AG09309 (cell line): ENCODE data around the gene MESP1.

Source experiments
- DNase-seq: peaks from one replicate; pipeline ENCODE4 v3.0.0-alpha.2; 2010; ENCODE audit warnings: low read depth
- H3K4me3 ChIP-seq: 2 replicates; pipeline ENCODE4 v1.5.1; 2011; ENCODE audit warnings: mild to moderate bottlenecking, low read depth, low read length, moderate library complexity; ENCODE audit not compliant: control insufficient read depth
- TF ChIP-seq, protein P1 (sequence below): IDR thresholded peaks from 2 replicates; pipeline ENCODE4 v1.5.1; 2011; ENCODE audit warnings: mild to moderate bottlenecking, low read depth, low read length, inconsistent platforms; ENCODE audit not compliant: insufficient read depth, control insufficient read depth; ENCODE audit errors: missing control alignments

Gene MESP1

DNA sequence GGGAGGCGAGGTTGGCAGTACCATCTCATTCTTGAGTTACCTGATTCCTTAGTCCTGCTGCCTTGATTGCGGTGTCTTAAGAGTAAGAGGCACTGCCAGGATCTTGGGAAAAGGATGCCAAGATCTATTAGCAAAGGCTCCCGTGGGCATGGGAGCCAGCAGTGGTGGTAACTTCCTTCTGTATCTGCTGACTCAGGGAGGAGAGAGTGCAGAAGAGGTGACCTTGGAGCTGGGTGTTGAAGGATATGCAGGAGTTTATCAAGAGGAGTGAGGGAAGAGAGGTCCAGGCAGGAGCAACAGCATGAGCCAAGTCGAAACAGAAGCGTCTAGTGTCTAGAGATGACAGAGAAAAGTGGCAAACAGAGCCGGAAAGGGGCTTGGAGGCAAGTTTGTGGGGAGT, 29.6 kb upstream of the MESP1 start:
- H3K4me3 ChIP-seq = no peak overlapping the region
- TF ChIP-seq, protein P1, sequence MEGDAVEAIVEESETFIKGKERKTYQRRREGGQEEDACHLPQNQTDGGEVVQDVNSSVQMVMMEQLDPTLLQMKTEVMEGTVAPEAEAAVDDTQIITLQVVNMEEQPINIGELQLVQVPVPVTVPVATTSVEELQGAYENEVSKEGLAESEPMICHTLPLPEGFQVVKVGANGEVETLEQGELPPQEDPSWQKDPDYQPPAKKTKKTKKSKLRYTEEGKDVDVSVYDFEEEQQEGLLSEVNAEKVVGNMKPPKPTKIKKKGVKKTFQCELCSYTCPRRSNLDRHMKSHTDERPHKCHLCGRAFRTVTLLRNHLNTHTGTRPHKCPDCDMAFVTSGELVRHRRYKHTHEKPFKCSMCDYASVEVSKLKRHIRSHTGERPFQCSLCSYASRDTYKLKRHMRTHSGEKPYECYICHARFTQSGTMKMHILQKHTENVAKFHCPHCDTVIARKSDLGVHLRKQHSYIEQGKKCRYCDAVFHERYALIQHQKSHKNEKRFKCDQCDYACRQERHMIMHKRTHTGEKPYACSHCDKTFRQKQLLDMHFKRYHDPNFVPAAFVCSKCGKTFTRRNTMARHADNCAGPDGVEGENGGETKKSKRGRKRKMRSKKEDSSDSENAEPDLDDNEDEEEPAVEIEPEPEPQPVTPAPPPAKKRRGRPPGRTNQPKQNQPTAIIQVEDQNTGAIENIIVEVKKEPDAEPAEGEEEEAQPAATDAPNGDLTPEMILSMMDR = no peak
- no peak for DNase-seq

DNA sequence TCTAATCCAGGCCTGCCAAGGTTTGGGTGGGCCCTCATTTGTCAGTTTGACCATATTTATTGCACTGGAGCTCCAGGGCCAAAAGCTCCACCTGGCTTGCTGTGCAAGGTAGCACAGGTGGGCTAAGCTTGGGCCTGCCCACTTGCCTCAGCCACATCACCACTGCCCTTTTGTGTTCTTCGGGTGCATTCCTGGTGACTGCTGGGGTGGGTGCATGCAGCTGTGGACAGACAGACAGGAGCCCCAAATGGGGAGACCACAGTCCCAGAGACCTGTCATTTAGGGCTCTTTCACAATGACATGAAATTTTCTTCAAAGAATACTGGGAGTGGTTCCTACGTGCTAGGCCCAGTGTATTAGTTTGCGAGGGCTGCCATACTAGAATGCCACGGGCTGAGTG, 27.8 kb upstream of the MESP1 start:
- no peak for DNase-seq
- no peak overlapping the region for H3K4me3 ChIP-seq
- TF ChIP-seq, protein P1 = no peak

DNA sequence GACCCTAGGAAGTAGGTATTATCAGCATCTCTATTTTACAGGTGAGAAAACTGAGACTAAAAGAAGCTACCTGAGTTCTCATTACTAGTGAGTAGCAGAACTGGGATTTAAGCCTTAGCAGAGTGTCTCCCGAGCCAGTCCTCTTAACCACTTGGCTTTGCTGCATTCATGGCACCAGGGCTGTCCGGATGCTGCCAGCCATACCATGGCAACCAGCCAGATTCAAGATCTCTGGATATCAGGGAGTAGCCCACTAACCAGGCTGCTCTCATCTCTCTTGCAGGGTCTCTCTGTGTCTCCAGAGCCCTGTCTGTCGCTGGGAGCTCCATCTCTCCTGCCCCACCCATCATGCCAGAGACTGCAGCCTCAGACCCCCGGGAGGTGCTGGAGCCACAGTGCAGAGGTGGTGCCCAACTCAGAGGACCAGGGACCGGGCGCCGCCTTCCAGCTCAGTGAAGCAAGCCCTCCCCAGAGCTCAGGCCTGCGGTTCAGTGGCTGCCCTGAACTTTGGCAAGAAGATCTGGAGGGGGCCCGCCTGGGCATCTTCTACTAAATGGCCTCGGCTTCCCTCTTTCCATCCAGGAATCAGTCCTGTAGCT, 26.8 kb upstream of the MESP1 start:
- TF ChIP-seq, protein P1 = no peak
- DNase-seq = no peak
- H3K4me3 ChIP-seq = no peak overlapping the region

DNA sequence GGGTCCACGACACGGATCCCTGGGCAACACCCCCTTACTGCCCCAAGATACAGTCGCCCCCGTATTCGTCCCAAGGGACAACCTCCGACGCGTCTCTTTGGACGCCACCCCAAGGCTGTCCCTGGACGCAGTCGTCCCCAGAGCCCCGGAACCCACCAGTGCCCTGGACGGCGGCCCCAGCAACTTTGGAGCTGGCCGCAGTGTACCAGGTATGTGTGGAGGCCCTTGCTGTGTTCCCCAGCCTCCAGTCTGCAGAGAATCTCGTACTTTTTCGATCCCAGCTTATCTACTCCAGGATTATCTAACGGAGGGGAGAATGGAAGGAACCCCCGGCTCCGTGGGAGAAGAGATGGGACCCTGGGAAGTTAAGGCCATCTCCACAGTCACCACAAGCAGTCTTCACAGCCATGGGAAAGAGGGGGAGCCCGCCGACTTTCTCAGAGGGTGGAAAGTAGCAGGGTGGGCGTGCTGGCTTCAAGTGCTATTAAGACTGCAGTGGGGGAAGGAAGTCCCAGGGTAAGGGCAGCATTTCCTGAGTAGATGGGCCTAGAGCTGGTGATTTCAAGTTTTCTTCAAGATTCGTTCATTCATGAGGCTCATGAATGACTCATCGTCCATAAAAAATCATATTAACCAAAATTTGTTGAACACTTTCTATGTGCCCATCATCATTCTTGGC, 26.2 kb upstream of the MESP1 start:
- TF ChIP-seq, protein P1 = no peak
- no peak for DNase-seq
- no peak overlapping the region for H3K4me3 ChIP-seq

DNA sequence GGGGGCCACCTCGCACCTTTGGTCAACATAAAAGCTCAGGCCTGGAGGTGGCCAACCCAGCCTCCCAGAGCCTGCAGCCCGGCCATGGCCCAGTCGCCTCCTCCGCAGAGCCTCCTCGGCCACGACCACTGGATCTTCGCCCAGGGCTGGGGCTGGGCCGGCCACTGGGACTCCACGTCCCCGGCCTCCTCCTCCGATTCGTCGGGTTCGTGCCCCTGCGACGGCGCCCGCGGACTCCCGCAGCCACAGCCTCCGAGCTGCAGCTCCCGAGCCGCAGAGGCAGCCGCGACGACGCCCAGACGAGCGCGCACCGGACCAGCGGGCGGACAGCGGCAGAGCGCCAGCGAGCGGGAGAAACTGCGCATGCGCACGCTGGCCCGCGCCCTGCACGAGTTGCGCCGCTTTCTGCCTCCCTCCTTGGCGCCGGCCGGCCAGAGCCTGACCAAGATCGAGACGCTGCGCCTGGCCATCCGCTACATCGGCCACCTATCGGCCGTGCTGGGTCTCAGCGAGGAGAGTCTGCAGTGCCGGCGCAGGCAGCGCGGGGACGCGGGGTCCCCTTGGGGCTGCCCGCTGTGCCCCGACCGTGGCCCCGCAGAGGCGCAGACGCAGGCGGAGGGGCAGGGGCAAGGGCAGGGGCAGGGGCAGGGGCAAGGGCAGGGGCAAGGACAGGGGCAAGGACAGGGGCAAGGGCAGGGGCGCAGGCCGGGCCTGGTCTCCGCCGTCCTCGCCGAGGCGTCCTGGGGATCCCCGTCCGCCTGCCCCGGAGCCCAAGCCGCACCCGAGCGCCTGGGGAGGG, 25.4 kb upstream of the MESP1 start, which contains the start of gene MESP2:
Gene MESP2 (plus strand): TSS at position 59 of the 799 bp plus-strand sequence. CDS start 26 bp downstream, at position 85.
- peak within 1 kb of the TSS; percentile 25 for H3K4me3 ChIP-seq
- TF ChIP-seq, protein P1 = peak; percentile 39
- DNase-seq = no peak

DNA sequence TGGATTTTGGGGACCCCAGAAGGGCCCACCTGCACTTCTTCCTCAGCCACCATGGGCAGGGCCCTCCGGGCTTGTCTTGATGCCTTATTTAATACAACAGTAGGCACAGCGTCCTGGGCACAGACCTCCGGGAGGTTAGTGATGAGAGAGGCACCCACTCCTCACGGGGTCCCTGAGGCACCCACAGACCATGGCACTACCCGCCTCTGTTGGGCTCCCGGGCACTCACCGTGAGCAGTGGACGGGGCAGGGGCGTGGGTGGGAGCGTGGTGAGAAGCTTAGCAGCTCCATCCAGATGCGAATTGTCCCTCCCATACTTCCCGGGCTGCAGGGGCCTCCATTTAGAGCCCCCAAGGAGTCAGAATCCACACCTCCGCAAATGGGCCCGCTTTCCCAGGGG, 24.8 kb upstream of the MESP1 start:
- H3K4me3 ChIP-seq = peak overlapping the region; percentile 25
- TF ChIP-seq, protein P1 = no peak
- DNase-seq = no peak
